ENCODE data around the gene PTGES2. TPM values are rescaled to one million over a fixed set of nuclear protein-coding genes. Genes with fewer than 3 reads are reported as not detected.

PTGES2 gene
- total RNA-seq, 2 experiments from 2014 or later = 51.8 to 53.2 TPM

DNA sequence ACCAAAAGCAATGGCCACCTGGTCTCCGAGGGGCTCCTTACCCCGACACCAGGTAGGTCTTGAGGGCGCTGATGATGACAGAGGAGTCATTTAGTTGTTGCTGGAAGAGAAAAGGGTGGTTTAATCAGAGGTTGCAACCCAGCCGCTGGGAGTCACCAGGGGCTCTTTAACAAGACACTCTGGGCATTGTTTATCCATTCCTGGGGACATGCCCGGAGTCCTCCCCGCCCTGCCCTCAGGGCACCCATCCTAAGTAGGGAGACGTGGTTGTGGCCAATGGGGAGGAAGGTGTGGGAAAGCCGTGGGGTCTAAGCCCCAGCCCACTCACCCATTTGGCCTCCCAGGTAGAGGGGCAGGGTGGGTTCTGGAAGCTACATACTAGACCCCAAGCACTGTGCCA lies 3.1 kb downstream of the PTGES2 start:
- no peaks in the 10 kb centered on the region for H3K9me3 Mint-ChIP-seq
- no peak overlapping the region for H3K4me3 Mint-ChIP-seq

DNA sequence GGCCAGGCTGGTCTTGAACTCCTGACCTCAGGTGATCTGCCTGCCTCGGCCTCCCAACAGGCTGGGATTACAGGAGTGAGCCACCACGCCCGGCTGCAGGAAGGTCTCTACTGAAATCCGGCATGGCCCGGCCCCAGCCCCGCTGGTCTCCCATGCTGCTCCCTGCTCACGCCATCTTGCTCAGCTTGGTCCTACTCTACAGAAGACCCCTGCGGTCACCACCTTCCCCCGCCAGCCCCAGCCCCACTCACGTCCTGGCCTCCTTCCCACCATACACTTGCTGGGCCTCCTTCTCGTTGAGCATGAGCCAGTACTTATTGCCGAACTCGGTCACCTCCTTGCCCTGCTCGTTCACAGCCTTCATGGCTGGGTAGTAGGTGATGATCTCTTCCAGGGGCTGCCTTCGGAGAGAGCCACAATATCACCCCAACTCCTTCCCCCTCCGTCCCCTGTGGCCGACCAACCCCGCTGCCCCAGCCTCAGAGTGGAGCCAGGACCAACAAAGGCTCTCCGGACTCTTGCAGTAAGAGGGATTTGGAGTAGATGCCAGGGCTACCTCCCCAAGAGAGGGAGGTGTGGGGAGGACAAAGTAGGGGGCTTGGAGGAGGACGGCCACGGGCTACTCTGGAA lies 4.0 kb downstream of the PTGES2 start:
- Mint-ChIP-seq H3K4me3 (no peak overlapping the region), H3K36me3 (peaks cover 4% of the 10 kb centered on the region), H3K4me1 (peaks cover 17% of the 10 kb centered on the region), H3K9me3 (no peaks in the 10 kb centered on the region), H3K27ac (no peak overlapping the region), H3K27me3 (no peaks in the 10 kb centered on the region)
- POLR2A ChIA-PET = no interaction called here
- ATAC-seq (ENCODE audit: low read depth) (no peak), DNase-seq (no peak)

More for the DNA sequence above, 3.1 kb downstream of the PTGES2 start:
- Mint-ChIP-seq H3K36me3 (peaks cover 4% of the 10 kb centered on the region), H3K4me1 (peaks cover 21% of the 10 kb centered on the region), H3K27me3 (no peaks in the 10 kb centered on the region), H3K27ac (no peak overlapping the region)
- no peak for DNase-seq
- POLR2A ChIA-PET = interaction anchor here (1.0 to 1.2 kb wide), 2 partner anchors 35 to 66 kb away, joined by 3 read pairs; no protein-coding TSS in a partner anchor
- no peak for ATAC-seq (ENCODE audit: low read depth)

DNA sequence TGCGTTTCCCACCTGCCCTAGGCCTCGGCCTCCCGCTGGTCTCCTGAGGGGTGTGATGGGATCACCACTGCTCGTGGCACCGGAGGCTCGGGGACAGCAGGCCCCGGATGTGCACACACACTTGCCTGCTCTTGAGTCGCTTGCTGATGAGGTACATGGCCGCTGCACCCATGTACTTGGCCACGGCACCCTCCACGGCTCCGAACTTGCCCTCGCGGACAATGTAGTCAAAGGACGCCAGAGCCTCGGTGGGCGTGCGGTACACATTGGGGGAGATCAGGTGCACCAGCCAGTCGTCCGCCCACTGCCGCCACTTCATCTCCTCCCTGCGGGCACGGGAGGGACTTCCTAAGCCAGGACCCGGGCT lies 4.7 kb downstream of the PTGES2 start:
- Mint-ChIP-seq H3K36me3 (peaks cover 4% of the 10 kb centered on the region), H3K4me1 (peaks cover 20% of the 10 kb centered on the region), H3K9me3 (no peaks in the 10 kb centered on the region), H3K27me3 (no peaks in the 10 kb centered on the region), H3K27ac (no peak overlapping the region), H3K4me3 (no peak overlapping the region)
- POLR2A ChIA-PET = interaction anchor here (0.6 kb wide), 1 partner anchor 64 kb away, joined by 3 read pairs; no protein-coding TSS in a partner anchor
- DNase-seq = no peak
- ATAC-seq (ENCODE audit: low read depth) = no peak

DNA sequence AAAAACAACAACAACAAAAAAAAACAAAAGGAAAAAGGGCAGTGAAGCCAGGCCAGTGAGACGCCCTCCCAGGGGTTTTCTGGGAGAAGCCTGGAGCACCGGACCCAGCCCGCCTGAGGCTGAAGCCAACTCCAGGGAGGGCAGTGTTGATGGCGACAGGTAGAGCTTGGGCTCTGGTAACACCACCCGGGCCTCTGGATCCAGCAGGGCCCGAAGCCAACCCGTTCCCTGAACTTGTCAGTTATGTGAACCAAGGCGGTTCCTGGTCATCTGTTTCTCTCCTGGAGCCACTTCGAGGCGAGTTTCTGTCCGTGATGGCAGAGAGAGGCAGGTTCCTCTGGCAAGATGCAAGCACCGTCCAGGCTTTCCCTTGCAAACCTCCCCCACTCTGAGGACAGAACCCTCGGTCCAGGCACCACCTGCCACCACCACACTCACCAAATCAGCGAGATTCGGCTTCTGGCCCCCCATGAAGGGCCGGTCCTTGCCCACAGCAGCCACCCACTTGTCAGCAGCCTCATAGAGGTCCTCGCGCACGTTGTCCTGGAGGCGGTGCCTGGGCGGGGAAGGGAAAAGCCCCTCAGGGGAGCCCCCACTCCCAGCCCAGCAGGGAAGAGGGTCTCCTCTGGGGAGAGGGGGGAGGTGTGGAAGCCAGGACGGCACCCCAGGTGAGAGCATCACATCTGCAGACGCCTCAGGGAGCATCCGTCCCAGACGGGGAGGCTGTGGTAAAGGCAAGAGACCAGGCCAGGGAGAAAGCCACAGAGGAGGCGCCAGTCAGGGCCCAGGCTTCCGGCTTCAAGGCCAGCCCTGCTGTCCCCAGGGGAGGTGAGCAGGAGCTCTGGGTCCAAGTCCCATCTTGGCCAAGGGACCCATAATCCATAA lies 5.4 kb downstream of the PTGES2 start:
- peaks cover 4% of the 10 kb centered on the region for H3K36me3 Mint-ChIP-seq
- H3K4me1 Mint-ChIP-seq = peaks cover 24% of the 10 kb centered on the region
- no peak overlapping the region for H3K27ac Mint-ChIP-seq
- H3K4me3 Mint-ChIP-seq = no peak overlapping the region
- H3K27me3 Mint-ChIP-seq = no peaks in the 10 kb centered on the region
- DNase-seq (no peak), ATAC-seq (ENCODE audit: low read depth) (no peak)
- POLR2A ChIA-PET = interaction anchor here (0.6 kb wide), 1 partner anchor 64 kb away, joined by 3 read pairs; no protein-coding TSS in a partner anchor
- no peaks in the 10 kb centered on the region for H3K9me3 Mint-ChIP-seq

DNA sequence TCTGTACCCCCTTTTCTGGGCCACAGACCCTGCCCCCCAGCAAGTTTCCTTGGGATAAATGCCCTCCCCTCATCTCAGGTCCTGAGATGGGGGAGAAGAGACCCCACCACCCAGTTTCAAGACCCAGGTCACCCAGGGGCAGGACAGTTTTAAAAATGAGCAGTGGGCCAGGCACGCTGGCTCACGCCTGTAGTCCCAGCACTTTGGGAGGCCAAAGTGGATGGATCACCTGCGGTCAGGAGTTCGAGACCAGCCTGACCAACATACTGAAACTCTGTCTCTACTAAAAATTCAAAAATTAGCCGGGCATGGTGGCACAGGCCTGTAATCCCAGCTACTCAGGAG lies 6.1 kb downstream of the PTGES2 start:
- no peak for ATAC-seq (ENCODE audit: low read depth)
- H3K36me3 Mint-ChIP-seq = peaks cover 4% of the 10 kb centered on the region
- no peak for DNase-seq
- POLR2A ChIA-PET = no interaction called here
- no peak overlapping the region for H3K4me3 Mint-ChIP-seq
- H3K27me3 Mint-ChIP-seq = no peaks in the 10 kb centered on the region
- H3K4me1 Mint-ChIP-seq = peaks cover 24% of the 10 kb centered on the region
- no peaks in the 10 kb centered on the region for H3K9me3 Mint-ChIP-seq
- no peak overlapping the region for H3K27ac Mint-ChIP-seq

DNA sequence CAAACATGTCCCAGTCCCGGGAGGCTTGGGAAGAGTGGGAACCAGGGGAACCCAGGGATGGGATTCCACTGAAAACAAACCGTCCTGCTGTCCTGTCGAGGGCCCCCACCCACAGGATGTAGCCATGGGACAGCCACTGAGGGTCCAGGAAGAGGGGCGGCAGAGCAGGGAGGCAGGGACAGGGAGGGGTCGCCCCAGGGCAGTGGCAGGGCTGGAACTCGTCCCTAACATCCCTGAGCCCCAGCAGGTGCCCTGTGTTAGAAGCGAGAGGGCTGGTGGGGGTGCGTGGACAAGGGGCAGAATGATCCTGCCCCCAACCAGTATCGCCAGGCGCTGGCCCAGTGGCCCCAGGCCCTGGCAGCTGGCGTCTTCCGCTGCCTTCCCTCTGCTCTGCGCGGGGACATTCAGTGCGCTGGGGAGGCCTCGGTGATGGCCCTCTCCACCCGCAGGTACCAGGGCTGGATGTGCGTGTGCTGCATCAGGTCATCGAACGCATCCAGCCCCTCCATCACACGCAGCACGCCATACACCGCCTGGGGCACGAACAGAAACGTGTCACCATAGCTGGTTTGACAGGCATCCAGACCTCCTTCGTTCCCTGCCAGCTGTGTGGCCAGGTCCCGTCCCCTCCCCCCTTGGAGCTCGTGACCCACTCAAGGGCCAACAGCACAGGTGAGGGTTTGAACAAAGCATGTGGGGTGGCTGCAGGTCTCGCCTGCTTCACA lies 6.6 kb downstream of the PTGES2 start:
- H3K4me3 Mint-ChIP-seq = no peak overlapping the region
- no peak for ATAC-seq (ENCODE audit: low read depth)
- no peaks in the 10 kb centered on the region for H3K27me3 Mint-ChIP-seq
- peaks cover 19% of the 10 kb centered on the region for H3K4me1 Mint-ChIP-seq
- H3K36me3 Mint-ChIP-seq = peaks cover 4% of the 10 kb centered on the region
- POLR2A ChIA-PET = interaction anchor here (1.0 kb wide), 1 partner anchor 51 kb away, joined by 3 read pairs; no protein-coding TSS in a partner anchor
- H3K27ac Mint-ChIP-seq = no peak overlapping the region
- H3K9me3 Mint-ChIP-seq = no peaks in the 10 kb centered on the region
- DNase-seq = no peak

DNA sequence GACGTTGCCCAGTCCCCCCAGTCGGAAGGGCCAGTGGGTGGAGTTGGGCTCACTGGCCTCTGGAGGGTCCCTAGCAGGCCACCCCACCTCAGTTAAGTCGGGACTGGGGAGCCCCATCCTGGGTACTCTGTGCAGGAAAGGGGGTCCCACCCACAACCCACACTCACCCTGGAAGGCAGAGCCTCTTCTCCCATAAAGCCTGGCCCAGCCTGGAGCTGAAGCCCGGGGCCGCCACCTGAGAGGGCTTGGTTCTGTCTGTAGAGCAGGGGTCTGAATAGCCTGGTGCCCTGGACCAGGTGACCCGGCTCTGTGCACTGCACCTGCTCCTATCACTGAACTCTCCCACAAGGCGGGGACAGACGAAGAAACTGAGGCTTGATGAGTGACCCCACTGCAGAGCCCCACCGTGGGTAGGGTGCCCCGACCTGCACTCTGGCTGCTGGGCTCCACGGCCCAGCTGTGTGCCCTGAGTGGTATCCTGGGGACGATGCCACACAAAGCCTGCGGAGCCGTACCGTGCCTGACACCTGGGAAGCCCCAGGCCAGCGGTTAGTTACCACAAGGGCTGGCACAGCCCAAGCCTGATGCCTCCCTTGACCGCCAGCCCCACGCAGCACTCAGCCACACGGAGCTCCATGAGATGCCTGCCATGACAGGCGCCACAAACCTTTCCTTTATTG lies 7.3 kb downstream of the PTGES2 start:
- DNase-seq = no peak
- ATAC-seq (ENCODE audit: low read depth) = no peak
- Mint-ChIP-seq H3K36me3 (peaks cover 4% of the 10 kb centered on the region), H3K27ac (no peak overlapping the region), H3K4me1 (peaks cover 13% of the 10 kb centered on the region), H3K27me3 (no peaks in the 10 kb centered on the region), H3K4me3 (no peak overlapping the region), H3K9me3 (no peaks in the 10 kb centered on the region)
- POLR2A ChIA-PET = interaction anchor here (0.6 to 1.0 kb wide), 3 partner anchors 38 to 1201 kb away, joined by 3 to 5 read pairs (median 3); no protein-coding TSS in a partner anchor

DNA sequence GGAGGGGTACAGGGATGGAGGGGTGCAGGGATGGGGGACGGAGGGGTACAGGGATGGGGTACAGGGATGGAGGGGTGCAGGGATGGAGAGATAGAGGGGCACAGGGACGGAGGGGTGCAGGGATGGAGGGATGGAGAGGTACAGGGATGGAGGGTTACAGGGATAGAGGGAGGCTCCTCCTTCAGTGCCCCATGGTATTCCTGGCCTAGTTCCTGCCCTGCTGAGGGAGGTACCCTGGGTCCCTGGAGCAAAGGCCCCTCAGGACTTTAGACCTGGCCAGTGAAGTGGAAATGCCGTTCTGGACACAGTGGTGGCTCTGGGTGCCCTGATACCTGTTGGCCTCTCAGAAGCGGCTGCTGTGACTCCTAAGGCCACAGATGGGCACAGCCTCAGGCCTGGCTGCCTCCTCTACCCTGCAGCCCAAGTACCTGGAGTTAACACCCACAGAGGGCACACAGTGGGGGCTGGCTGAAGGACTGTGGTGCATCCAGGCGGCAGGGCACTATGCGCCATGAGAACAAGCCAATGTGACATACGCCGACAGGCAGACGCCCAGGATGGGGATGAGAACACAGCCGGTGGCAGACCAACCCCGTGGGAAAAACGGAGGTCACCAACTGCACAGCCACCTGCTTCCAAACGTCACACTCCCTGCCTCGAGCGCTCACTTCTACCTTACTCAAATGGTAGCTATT lies 8.4 kb downstream of the PTGES2 start:
- H3K27ac Mint-ChIP-seq = no peak overlapping the region
- H3K36me3 Mint-ChIP-seq = peaks cover 4% of the 10 kb centered on the region
- no peaks in the 10 kb centered on the region for H3K9me3 Mint-ChIP-seq
- H3K4me3 Mint-ChIP-seq = no peak overlapping the region
- peaks cover 8% of the 10 kb centered on the region for H3K4me1 Mint-ChIP-seq
- DNase-seq (no peak), ATAC-seq (ENCODE audit: low read depth) (no peak)
- POLR2A ChIA-PET = no interaction called here
- no peaks in the 10 kb centered on the region for H3K27me3 Mint-ChIP-seq

DNA sequence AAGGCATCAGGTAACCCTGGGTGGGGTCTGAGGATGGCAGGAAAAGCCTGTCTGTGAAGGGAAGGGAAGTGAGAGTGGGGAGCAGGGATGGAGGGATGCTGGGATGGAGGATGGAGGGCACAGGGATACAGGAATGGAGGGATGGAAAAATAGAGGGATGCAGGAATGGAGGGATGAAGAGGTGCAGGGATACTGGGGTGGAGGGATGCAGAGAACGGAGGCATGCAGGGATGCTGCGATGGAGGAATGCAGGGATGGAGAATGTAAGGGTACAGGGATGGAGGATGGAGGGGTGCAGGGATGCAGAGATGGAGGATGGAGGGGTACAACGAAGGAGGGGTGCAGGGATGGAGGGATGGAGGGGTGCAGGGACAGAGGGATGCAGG lies 9.1 kb downstream of the PTGES2 start:
- Mint-ChIP-seq H3K27ac (no peak overlapping the region), H3K4me1 (peaks cover 8% of the 10 kb centered on the region), H3K4me3 (no peak overlapping the region), H3K36me3 (peaks cover 3% of the 10 kb centered on the region), H3K9me3 (no peaks in the 10 kb centered on the region), H3K27me3 (no peaks in the 10 kb centered on the region)
- DNase-seq (no peak), ATAC-seq (ENCODE audit: low read depth) (no peak)
- POLR2A ChIA-PET = interaction anchor here (1.7 kb wide), 1 partner anchor 10 kb away, joined by 7 read pairs; no protein-coding TSS in a partner anchor

DNA sequence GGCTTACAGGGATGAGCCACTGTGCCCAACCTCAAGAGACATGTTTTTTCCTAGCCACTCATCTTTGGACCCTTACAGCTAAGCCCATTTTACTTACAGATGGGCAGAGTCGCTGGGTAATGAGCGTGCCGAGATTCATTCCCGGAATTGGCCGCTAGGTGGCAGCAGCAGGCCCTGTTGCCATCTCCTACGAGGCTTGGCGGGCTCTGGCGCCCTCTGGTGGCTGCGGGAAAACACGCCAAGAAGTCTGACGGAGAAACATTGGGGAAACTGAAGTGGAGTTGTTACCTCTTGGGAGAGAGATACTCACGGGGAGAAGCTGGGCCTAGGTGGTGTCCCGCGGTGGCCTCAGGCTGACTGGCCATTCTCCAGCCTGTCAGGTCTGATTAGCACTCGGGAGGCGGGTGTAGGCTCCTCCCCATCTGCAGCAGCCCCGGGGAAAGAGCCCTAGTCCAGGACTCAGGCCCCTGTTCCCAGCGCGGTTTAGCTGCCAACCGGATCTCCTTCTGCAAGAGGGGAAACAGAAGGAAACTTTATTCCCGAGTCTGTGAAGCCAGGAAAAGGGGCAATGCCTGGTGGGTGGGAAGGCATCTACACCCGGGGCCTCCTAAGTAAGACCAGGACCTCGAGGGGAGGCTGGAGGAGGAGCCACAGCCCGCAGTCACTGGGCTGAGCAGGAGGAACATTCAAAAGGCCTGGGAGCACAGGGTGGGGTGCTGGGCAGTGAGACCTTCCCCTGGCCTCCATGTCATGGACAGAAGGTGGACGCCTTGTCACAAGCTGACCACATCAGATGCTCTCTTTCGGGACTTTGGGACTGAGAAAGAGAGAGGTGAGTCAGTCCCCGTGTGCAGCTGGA lies 9.7 kb downstream of the PTGES2 start:
- H3K36me3 Mint-ChIP-seq = peaks cover 3% of the 10 kb centered on the region
- no peak overlapping the region for H3K4me3 Mint-ChIP-seq
- no peaks in the 10 kb centered on the region for H3K27me3 Mint-ChIP-seq
- POLR2A ChIA-PET = interaction anchor here (0.8 to 1.7 kb wide), 2 partner anchors 10 to 56 kb away, joined by 3 to 7 read pairs; no protein-coding TSS in a partner anchor
- H3K27ac Mint-ChIP-seq = peak overlapping the region; percentile 21
- ATAC-seq (ENCODE audit: low read depth) (peak; percentile 82), DNase-seq (peak; percentile 99)
- H3K9me3 Mint-ChIP-seq = no peaks in the 10 kb centered on the region
- peaks cover 8% of the 10 kb centered on the region for H3K4me1 Mint-ChIP-seq

DNA sequence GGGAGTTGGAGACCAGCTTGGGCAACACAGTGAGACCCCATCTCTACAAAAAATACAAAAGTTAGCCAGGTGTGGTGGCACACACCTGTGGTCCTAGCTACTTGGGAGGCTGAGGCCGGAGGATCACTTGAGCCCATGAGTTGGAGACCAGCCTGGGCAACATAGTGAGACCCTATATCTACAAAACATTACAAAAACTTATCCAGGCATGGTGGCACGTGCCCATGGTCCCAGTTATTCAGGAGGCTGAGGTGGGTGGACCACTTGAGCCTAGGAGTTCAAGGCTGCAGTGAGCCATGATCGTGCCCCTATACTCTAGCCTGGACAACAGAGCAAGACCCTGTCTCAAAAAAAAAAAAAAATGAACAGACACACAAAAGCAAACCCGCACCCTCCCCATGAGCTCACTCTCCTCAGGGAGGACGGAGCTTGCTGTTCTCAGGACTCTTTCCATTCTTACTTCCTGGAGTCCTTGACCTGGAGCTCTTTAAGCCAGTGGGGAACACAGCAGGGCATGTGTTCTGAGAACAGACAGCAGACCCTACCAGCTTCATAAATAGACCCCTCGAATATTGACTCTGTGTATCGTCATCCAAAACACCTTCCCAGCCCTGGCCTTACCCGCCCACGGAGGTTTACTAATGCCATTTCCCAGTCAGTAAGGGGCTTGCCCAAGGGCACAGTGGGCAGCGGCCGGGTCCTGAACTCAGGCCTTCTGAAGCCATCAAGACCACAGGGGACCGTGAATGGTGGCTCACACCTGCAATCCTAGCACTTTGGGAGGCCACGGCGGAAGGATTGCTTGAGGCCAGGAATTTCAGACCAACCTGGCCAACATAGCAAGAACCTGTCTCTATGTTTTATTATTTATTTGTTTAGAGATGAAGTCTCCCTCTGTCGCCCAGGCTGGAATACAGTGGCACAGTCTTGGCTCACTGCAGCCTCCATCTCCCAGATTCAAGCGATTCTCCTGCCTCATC lies 11.1 kb downstream of the PTGES2 start:
- H3K27ac Mint-ChIP-seq = no peak overlapping the region
- DNase-seq (no peak), ATAC-seq (ENCODE audit: low read depth) (no peak)
- peaks cover 8% of the 10 kb centered on the region for H3K4me1 Mint-ChIP-seq
- no peaks in the 10 kb centered on the region for H3K27me3 Mint-ChIP-seq
- H3K9me3 Mint-ChIP-seq = no peaks in the 10 kb centered on the region
- H3K36me3 Mint-ChIP-seq = peaks cover 6% of the 10 kb centered on the region
- no peak overlapping the region for H3K4me3 Mint-ChIP-seq
- POLR2A ChIA-PET = no interaction called here
